Panc1 (cell line): ENCODE measurements around the gene SLC22A2. TPM values are rescaled to one million over a fixed set of nuclear protein-coding genes. Genes with fewer than 3 reads are reported as not detected.

Experiments
- ATAC-seq: fragments of 200-7000 bp; cut with Tn5 transposase; 2 replicates; pipeline ENCODE4 v1.9.1; 2020; ENCODE audit warnings: mild to moderate bottlenecking, moderate library complexity
- BruUV-seq: library from RNA; stranded (reverse); fragments of 400-500 nt; replicated peaks from 2 replicates; lab custom pipeline; 2021; lab: Mats Ljungman, UMichigan
- CTCF ChIA-PET: fragments of 300-600 bp; sonication (Branson Sonifier 250); formaldehyde crosslinking; loops from one replicate; lab custom pipeline; 2022; ENCODE audit warnings: antibody characterized with exemption; lab: Charles Lee
- POLR2A ChIA-PET: fragments of 300-600 bp; sonication (Branson Sonifier 250); formaldehyde crosslinking; loops from one replicate; lab custom pipeline; 2022; ENCODE audit warnings: antibody characterized with exemption; lab: Charles Lee
- DNase-seq: peaks from one replicate; pipeline ENCODE4 v3.0.0-alpha.2; 2010; ENCODE audit warnings: low read depth, low spot score
- H3K27ac ChIP-seq: 2 replicates; pipeline ENCODE4 v1.5.1; 2011; ENCODE audit warnings: mild to moderate bottlenecking, low read length, inconsistent platforms
- H3K27me3 ChIP-seq: fragments of 200-500 bp; sonication (Bioruptor generic); 2 replicates; pipeline ENCODE4 v1.6.0; 2014; ENCODE audit warnings: low read length, inconsistent platforms; ENCODE audit not compliant: control insufficient read depth, insufficient read depth
- H3K36me3 ChIP-seq: fragments of 200-500 bp; sonication (Bioruptor generic); 2 replicates; pipeline ENCODE4 v1.5.1; 2014; ENCODE audit warnings: inconsistent platforms, mild to moderate bottlenecking, low read length, moderate library complexity; ENCODE audit not compliant: control insufficient read depth, insufficient read depth
- H3K4me1 ChIP-seq: 2 replicates; pipeline ENCODE4 v1.5.1; 2011; ENCODE audit warnings: inconsistent platforms, mild to moderate bottlenecking, low read length, moderate library complexity; ENCODE audit not compliant: control insufficient read depth, insufficient read depth
- H3K4me3 ChIP-seq, 2 experiments: 2 replicates each; pipeline ENCODE4 v1.5.1; 2011 to 2012; ENCODE audit warnings: low read depth in 2 of 2, low read length in 2 of 2, mild to moderate bottlenecking in 2 of 2, inconsistent platforms in 1 of 2, moderate library complexity in 1 of 2
- H3K9me3 ChIP-seq: fragments of 200-500 bp; sonication (Bioruptor generic); 2 replicates; pipeline ENCODE4 v1.5.1; 2014; ENCODE audit warnings: low read depth, mild to moderate bottlenecking, inconsistent platforms, low read length, moderate library complexity; ENCODE audit not compliant: control insufficient read depth, insufficient read depth
- CTCF ChIP-seq: fragments of 450-650 bp; IDR thresholded peaks from 2 replicates; pipeline ENCODE4 v1.5.1; 2017; ENCODE audit warnings: mild to moderate bottlenecking
- POLR2AphosphoS5 ChIP-seq: IDR thresholded peaks from 2 replicates; pipeline ENCODE4 v1.6.1; 2012; ENCODE audit warnings: mild to moderate bottlenecking, low read depth, low read length, moderate library complexity
- REST ChIP-seq, 2 experiments: IDR thresholded peaks; 2 replicates each; pipeline ENCODE4 v1.6.1; 2011 to 2012; ENCODE audit warnings: low read depth in 2 of 2, control low read depth in 1 of 2, low read length in 1 of 2, mild to moderate bottlenecking in 1 of 2, moderate library complexity in 1 of 2; ENCODE audit not compliant: insufficient read depth in 1 of 2
- SIN3A ChIP-seq: IDR thresholded peaks from 2 replicates; pipeline ENCODE4 v1.6.1; 2012; ENCODE audit warnings: low read depth, mild to moderate bottlenecking, low read length, moderate library complexity, borderline replicate concordance; ENCODE audit not compliant: insufficient read depth
- TCF7L2 ChIP-seq: IDR thresholded peaks from 2 replicates; pipeline ENCODE4 v1.6.1; 2011; ENCODE audit warnings: mild to moderate bottlenecking, low read depth, low read length, inconsistent platforms
- in situ Hi-C: cut with HindIII; loops from 2 replicates; pipeline ENCODE4 v1.10.0; 2016; ENCODE audit warnings: low sequenced_read_pairs, low pct_unique_long_range_greater_than_20kb
- intact Hi-C: fragments of 100-400 bp; cut with micrococcal nuclease; formaldehyde crosslinking; loops from one replicate; pipeline ENCODE4 v1.10.0; 2022; ENCODE audit not compliant: unreplicated experiment
- total RNA-seq: library from RNA; stranded (reverse); gene quantifications from one replicate; pipeline ENCODE4 v1.2.1, GENCODE V29; 2021; ENCODE audit not compliant: unreplicated experiment

Gene SLC22A2
- total RNA-seq, 1 experiment from 2014 or later, result not detected

GRCh38 chr6:160218810-160219209, 39.8 kb downstream of the SLC22A2 start:
- intact Hi-C loops, result no loop called here
- no peak for DNase-seq
- TF ChIP-seq SIN3A (no peak), CTCF (no peak), TCF7L2 (no peak), POLR2AphosphoS5 (no peak), REST (IDR thresholded peaks at IDR 0.05; ENCODE audit: insufficient read depth in 1 of 2, low read depth in 2 of 2, low read length in 1 of 2) (no peak)
- in situ Hi-C loops, result no loop called here
- no peaks in the 10 kb centered on the region for H3K36me3 ChIP-seq
- H3K4me1 ChIP-seq, result no peaks in the 10 kb centered on the region
- H3K9me3 ChIP-seq, result no peaks in the 10 kb centered on the region
- H3K27me3 ChIP-seq, result no peaks in the 10 kb centered on the region
- H3K27ac ChIP-seq, result no peak overlapping the region
- ChIA-PET CTCF (no interaction called here), POLR2A (no interaction called here)
- H3K4me3 ChIP-seq, result no peak overlapping the region
- no TSS peak for BruUV-seq
- no peak for ATAC-seq

GRCh38 chr6:160217863-160218262, 40.8 kb downstream of the SLC22A2 start:
- CTCF ChIA-PET, result no interaction called here
- Histone ChIP-seq H3K36me3 (no peaks in the 10 kb centered on the region), H3K4me1 (no peaks in the 10 kb centered on the region), H3K4me3 (no peak overlapping the region), H3K9me3 (no peaks in the 10 kb centered on the region), H3K27me3 (no peaks in the 10 kb centered on the region), H3K27ac (no peak overlapping the region)
- no TSS peak for BruUV-seq
- in situ Hi-C loops (no loop called here), intact Hi-C loops (no loop called here)
- DNase-seq (no peak), ATAC-seq (no peak)
- POLR2A ChIA-PET, result no interaction called here
- no peak for TF ChIP-seq TCF7L2
- no peak for TF ChIP-seq REST (IDR thresholded peaks at IDR 0.05; ENCODE audit: insufficient read depth in 1 of 2, low read depth in 2 of 2, low read length in 1 of 2)
- TF ChIP-seq CTCF, result no peak
- TF ChIP-seq SIN3A, result no peak
- no peak for TF ChIP-seq POLR2AphosphoS5
